GM15510 (cell line): ENCODE results near the gene CD276.

Experiments
- POLR2A ChIP-seq: IDR thresholded peaks from 3 replicates; pipeline ENCODE4 v1.6.1; 2011; ENCODE audit warnings: borderline replicate concordance; ENCODE audit not compliant: insufficient read length; ENCODE audit errors: extremely low read depth

The CD276 gene

DNA sequence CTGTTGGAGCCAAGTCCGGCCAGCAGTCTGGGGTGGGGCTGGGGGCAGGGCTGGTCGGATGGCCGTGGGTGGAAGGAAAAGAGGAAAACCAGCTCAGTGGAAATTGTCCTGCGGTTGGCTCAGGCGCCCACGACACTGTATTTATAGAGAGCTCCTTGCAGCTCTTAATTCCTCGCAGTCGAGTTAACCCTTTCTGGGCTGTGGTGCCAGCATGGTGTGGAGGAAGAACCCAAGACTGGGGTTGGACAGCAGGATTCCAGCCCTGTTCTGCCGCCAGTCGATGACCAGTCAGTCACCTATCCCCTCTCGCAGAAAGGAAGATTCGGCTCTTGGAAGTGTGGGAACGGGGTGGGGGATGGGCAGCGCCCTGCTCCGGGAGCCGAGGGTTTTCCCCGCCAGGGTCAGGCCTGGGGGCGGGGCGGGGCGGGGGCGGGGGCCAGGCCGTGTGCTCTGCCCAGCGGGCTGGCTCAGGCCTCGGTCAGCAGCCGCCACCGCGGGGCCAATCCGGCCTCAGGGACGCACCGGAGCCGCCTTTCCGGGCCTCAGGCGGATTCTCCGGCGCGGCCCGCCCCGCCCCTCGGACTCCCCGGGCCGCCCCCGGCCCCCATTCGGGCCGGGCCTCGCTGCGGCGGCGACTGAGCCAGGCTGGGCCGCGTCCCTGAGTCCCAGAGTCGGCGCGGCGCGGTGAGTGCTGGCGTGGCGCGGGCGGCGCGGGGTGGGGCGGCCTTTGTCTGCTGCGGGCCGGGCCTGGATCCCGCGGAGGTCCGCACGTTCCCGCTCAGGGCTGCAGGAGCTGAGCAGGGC, at the start of gene CD276:
Gene CD276, plus strand, starts transcription at position 607 of the 804 bp plus-strand sequence. CDS start 15,257 bp downstream, outside the sequence.
- TF ChIP-seq POLR2A, result no peak

DNA sequence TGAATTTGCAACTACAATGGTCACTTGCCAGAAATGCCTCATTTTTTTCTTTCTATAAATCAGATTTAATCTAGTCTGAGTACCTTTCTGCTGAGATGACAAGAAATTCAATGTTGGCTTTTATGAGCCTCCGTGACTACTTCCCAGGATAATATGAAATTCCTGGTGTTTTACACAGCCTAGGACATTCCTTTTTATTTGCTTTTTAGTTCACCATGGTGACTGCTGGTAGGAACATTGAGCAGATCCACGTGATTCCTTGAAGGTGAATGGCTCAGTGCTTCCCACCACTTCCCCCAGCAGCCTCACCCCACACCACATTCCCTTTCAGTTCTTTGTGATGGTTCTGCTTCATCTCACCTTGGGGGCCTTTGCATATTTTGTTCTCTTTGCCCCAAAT, 46.7 kb upstream of the CD276 start:
- TF ChIP-seq POLR2A, result no peak

DNA sequence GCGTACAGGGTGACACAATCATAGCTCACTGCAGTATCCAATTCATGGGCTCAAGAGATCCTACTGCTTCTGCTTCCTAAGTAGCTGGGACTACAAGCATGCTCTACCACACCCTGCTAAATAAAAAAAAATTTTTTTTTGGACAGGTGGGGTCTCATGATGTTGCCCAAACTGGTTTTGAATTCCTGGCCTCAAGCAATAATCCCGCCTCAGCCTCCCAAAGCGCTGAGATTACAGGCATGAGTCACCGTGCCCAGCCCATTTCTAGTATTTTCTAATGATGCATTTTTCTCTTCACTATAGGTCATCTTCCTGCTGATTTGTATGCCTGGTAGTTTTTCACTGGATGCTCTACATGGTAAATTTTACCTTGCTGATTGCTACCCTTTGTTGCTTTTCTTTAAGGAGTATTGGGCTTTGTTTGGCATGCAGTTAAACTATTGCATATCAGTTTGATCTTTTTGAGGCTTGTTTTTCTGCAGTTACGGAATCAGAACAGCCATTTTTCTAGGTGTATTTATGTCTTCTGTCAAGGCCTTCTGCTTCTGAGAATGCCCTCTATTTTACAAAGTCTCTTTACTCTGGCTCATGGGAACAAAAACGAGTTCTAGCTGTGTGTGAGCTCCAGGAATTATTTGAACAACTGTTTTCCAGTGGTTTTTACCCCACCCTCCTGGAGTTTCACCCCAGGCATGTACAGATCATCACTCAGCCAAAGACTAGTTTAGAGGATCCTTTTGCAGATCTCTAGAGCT, 36.7 kb upstream of the CD276 start:
- TF ChIP-seq POLR2A, result no peak

GRCh38 chr15:73648014-73648295, 36.2 kb upstream of the CD276 start:
- no peak for TF ChIP-seq POLR2A

DNA sequence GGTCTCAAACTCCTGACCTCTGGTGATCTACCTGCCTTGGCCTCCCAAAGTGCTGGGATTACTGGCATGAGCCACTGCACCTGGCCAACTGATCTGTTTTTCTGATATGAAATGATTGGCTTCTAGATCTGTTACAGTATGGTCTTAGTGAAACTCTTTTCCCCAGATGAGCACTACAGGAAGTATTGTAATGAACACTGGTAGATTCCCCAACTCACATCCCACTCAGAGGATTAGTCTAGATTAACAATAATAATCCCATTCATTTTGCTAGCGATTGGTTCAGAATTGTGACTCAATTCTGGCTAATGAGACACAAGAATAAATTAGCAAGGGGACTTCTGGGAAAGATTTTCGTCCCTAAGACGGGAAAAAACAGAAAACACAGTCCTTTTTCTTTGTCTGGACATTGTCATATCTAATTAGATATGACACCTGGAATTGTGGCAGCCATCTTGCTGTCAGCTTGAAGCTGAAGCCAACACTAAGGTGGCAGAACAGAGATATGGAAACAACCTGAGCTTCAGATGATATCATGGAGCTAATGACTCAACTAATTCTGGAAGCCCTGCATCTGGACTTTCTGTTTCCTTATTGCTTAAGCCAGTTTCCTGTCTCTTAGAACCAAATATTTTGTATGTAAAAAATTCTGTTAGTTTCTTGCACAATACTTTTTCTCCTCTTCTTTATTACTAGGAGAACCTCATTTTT, 33.6 kb upstream of the CD276 start:
- TF ChIP-seq POLR2A, result no peak

- TF ChIP-seq POLR2A, result no peak
These were observed 29.5 kb upstream of the CD276 start for GRCh38 chr15:73654659-73655058.

DNA sequence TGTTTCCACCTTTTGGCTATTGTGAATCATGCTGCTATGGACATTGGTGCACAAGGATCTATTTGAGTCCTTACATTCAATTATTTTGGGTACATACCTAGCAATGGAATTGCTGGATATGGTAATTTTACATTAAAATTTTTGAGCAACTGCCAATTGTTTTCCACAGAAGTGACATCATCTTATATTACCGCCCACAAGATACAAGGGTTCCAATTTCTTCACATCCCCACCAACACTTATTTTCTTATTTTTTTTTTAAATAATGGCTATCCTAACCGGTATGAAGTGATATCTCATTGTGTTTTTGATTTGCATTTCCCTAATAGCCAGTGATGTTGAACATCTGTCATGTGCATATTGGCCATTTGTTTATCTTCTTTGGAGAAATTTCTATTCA, 28.5 kb upstream of the CD276 start:
- TF ChIP-seq POLR2A, result no peak

DNA sequence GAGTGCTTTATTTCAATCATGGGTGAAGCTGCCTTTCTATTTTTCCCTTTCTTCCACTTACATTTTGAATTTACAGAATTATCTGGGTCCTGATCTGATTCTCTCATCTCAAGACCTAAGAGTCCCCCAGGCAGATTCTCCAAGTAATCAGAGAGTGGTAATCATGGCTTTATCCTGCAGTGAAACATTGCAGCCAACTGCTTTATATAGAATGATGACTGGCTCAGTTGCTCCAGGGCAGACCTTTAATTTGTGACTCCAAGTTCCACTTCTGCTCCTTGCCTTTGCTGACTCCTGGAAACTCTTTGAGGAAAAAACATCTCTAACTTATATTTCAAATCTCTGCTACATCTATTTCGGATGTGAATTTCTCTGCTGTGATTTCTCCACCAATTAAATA, 25.5 kb upstream of the CD276 start:
- no peak for TF ChIP-seq POLR2A

DNA sequence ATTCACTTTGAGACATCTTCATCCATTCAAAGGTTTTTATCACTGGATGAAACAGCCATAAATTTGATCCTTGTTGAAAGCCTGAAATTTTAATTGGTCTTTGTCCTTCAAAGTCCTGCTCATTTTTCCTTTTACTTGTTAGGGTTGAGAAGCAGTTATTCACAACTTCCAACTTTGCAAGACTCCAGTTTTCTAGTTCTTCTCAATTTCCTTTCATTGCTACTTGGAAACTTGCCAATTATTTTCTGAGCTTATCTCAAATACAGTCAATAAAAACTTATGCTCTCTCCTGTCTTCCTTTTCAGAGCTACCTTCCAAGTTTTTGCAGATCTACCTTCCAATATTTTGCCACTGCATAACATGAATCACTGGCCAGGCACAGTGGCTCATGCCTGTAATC, 23.7 kb upstream of the CD276 start:
- no peak for TF ChIP-seq POLR2A

DNA sequence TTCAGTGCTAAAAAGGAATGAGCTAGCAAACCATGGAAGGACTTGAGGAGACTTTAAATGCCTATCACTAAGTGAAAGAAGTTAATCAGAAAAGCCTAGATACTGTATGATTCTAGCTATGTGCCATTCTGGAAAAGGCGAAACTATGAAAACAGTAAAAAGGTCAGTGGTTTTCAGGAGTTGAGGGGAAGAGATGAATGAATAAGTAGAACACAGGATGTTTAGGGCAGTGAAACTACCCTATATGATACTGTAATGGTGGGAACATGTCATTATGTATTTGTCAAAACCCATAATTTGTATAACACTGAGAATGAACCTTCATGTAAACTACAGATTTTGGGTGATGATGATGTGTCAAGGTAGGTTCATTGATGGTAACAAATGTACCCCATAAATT, 9.6 kb upstream of the CD276 start:
- no peak for TF ChIP-seq POLR2A

DNA sequence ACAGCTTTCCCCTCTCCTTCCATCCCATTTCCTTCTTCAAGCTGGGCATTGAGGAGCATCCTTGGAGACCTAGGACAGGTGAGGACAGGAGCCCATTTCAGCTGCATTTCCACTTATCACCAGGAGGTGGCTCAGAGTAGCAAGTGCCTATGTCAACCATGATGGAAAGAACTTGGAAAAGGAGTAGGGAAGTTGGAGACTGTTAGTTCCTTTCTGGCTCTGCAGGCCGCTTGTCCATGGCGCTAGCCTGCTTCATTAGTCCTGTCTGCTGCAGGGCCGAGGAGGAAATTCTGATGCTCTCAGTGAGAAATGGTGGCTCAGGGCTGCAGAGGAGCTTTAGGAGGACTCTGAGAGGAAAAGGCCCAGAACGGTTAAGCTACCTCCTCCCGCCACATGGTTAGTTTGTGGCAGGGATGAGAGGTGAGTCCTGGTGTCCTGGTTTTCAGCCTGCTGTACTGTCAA, 7.0 kb upstream of the CD276 start:
- no peak for TF ChIP-seq POLR2A

GRCh38 chr15:73677733-73678132, 6.5 kb upstream of the CD276 start:
- TF ChIP-seq POLR2A, result no peak

DNA sequence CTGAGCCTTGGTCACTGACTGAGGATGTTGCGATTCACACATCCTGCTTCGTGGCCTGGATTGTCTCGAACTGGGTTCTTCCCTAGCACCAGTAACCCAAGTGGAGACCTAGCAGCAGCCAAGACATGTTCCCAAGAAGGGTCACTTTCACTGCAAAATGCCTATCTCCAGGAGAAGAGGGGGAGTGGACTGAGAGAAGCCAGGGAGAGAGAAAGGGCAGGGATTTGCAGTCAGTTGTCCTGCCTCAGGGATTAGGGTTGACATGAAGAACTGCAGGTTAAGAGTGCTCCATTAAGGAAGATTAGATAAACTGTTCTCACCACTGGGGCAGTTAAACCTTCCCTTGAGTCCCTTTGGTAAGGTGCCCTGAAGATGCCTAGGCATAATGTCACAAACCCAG, 5.7 kb upstream of the CD276 start:
- no peak for TF ChIP-seq POLR2A

- no peak for TF ChIP-seq POLR2A
These were observed 5.0 kb upstream of the CD276 start for GRCh38 chr15:73679180-73679579.

DNA sequence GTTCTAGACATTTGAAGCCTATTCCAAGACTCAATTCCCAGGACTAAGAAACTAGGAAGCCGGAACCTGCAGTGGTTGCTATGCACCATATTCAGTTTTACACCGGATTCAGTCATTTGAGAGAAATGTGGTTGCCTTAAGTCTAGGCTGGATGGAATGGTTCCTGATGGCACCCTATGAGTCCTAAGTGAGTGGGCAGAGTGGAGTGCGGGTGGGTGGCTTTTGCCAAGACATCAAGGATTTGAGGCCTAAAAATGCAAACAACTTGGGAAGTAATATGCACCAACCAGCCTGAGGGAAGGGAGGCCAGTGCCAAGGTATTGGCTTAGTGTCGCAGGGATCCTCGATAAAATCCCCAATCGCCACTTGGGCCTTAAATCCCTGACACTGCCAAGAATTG, 4.2 kb upstream of the CD276 start:
- no peak for TF ChIP-seq POLR2A
